ENCODE data around the gene SORD.
"Not testable (repeated sequence)": the region's sequence is repeated elsewhere in the genome, so short reads cannot be mapped to it uniquely, and the experiment has no call there.

SORD gene

DNA sequence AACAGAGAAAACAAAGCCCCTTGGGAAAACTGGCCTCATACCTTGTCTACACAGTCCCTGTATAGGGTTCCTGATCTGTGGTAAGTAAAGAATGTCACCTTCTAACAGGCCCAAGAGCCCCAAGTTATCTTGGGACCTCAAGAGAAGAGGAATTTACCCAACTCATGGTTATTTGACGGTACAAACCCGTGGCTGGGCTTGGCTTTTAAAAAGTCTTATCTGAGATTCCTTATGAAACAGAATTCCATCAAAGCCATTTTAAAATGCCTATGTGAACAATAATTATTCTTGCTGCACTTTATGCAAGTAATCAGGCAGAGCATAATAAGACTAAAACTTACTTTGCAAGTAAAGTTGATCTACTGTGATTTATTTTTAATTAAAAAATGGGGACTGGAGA lies 13.9 kb upstream of the SORD start:
- no peak overlapping the region for H3K4me3 ChIP-seq (ENCODE audit: low read depth, low read length)
- in situ Hi-C loops (cut with HindIII; ENCODE audit: low sequenced_read_pairs), result no loop called here
- TF ChIP-seq CTCF (IDR thresholded peaks at IDR 0.05; ENCODE audit: low read depth, low read length, missing control alignments), result no peak
- DNase-seq (ENCODE audit: low read depth), result no peak

DNA sequence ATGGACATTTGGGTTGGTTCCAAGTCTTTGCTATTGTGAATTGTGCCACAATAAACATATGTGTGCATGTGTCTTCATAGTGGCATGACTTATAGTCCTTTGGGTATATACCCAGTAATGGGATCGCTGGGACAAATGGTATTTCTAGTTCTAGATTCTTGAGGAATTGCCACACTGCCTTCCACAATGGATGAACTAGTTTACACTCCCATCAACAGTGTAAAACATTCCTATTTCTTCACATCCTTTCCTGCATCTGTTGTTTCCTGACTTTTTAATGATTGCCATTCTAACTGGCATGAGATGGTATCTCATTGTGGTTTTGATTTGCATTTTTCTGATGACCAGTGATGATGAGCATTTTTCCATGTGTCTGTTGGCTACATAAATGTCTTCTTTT lies 7.9 kb upstream of the SORD start:
- in situ Hi-C loops (cut with HindIII; ENCODE audit: low sequenced_read_pairs); H3K4me3 ChIP-seq (ENCODE audit: low read depth, low read length); DNase-seq (ENCODE audit: low read depth): not testable (repeated sequence)

GRCh38 chr15:45020222-45020900 lies 2.6 kb upstream of the SORD start:
- DNase-seq (ENCODE audit: low read depth); in situ Hi-C loops (cut with HindIII; ENCODE audit: low sequenced_read_pairs); H3K4me3 ChIP-seq (ENCODE audit: low read depth, low read length): not testable (repeated sequence)

DNA sequence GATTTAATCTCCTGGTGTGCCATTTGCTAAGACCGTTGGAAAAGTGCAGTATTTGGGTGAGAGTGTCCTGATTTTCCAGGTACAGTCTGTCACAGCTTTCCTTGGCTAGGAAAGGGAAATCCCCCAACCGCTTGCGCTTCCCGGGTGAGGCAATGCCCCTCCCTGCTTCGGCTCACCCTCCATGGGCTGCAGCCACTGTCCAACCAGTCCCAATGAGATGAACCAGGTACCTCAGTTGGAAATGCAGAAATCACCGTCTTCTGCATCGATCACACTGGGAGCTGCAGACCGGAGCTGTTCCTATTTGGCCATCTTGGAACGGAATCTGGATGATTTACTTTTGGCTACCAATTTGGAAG lies 2.1 kb upstream of the SORD start:
- H3K4me3 ChIP-seq (ENCODE audit: low read depth, low read length); in situ Hi-C loops (cut with HindIII; ENCODE audit: low sequenced_read_pairs): not testable (repeated sequence)

GRCh38 chr15:45021348-45021747 lies 1.6 kb upstream of the SORD start:
- DNase-seq (ENCODE audit: low read depth), result no peak
- no peak overlapping the region for H3K4me3 ChIP-seq (ENCODE audit: low read depth, low read length)
- in situ Hi-C loops (cut with HindIII; ENCODE audit: low sequenced_read_pairs), result no loop called here
- TF ChIP-seq CTCF (IDR thresholded peaks at IDR 0.05; ENCODE audit: low read depth, low read length, missing control alignments), result no peak

More for the DNA sequence above, 2.1 kb upstream of the SORD start:
- not testable (repeated sequence) for DNase-seq (ENCODE audit: low read depth)

GRCh38 chr15:45023659-45024225 lies 747 bp downstream of the SORD start:
- TF ChIP-seq CTCF (IDR thresholded peaks at IDR 0.05; ENCODE audit: low read depth, low read length, missing control alignments), result no peak
- in situ Hi-C loops (cut with HindIII; ENCODE audit: low sequenced_read_pairs), result no loop called here
- no peak for DNase-seq (ENCODE audit: low read depth)
- peak overlapping the region; percentile 74 for H3K4me3 ChIP-seq (ENCODE audit: low read depth, low read length)

DNA sequence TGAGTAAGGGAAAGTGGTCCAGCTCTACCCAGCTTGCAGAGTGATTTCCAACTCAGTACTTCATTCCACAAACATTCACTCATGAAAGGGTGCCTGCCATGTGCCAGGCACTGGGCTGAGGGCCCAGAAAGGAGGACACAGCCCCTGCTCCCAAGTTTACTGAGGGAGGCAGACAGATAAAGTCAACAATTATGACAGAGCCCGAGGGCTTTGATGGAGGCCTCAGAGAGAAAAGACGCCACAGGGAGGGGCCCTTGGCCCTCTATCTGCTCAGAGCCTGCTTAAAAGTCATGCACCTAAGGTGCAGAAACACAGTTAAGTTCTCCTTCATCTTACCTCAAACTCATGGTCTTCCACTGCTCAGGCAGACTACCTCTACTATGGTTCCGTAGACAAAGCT lies 1.7 kb downstream of the SORD start:
- H3K4me3 ChIP-seq (ENCODE audit: low read depth, low read length); DNase-seq (ENCODE audit: low read depth): not testable (repeated sequence)
- in situ Hi-C loops (cut with HindIII; ENCODE audit: low sequenced_read_pairs), result loop anchor here (5.0 kb wide), 1 partner anchor 58 kb away; no protein-coding TSS in a partner anchor

GRCh38 chr15:45025627-45026026 lies 2.6 kb downstream of the SORD start:
- in situ Hi-C loops (cut with HindIII; ENCODE audit: low sequenced_read_pairs), result loop anchor here (5.0 kb wide), 1 partner anchor 57 kb away; no protein-coding TSS in a partner anchor
- DNase-seq (ENCODE audit: low read depth); H3K4me3 ChIP-seq (ENCODE audit: low read depth, low read length): not testable (repeated sequence)

- no peak for DNase-seq (ENCODE audit: low read depth)
- in situ Hi-C loops (cut with HindIII; ENCODE audit: low sequenced_read_pairs), result loop anchor here (5.0 kb wide), 1 partner anchor 56 kb away; no protein-coding TSS in a partner anchor
- no peak overlapping the region for H3K4me3 ChIP-seq (ENCODE audit: low read depth, low read length)
- TF ChIP-seq CTCF (IDR thresholded peaks at IDR 0.05; ENCODE audit: low read depth, low read length, missing control alignments), result no peak
Observed at GRCh38 chr15:45026651-45027190, 3.7 kb downstream of the SORD start.

All from astrocyte of the cerebellum (primary cell).